OCI-M1 (cell line): ENCODE data around the gene TMEM9B.
"Not testable (repeated sequence)": the region's sequence is repeated elsewhere in the genome, so short reads cannot be mapped to it uniquely, and the experiment has no call there.

Experiments used
- DNase-seq: peaks from one replicate; lab custom pipeline; 2025; lab: John Stamatoyannopoulos, UW

The TMEM9B gene

GRCh38 chr11:8971924-8972316 lies 7.7 kb upstream of the TMEM9B start:
- DNase-seq = peak; percentile 20

- DNase-seq = no peak
Observed at GRCh38 chr11:8971196-8971923, 7.1 kb upstream of the TMEM9B start.

- no peak for DNase-seq
Observed at GRCh38 chr11:8967184-8967583, 2.9 kb upstream of the TMEM9B start.

- DNase-seq = peak; percentile 87
Observed at GRCh38 chr11:8963569-8964323, 496 bp downstream of the TMEM9B start.

- DNase-seq = peak; percentile 65
Observed at GRCh38 chr11:8962841-8963240, 1.4 kb downstream of the TMEM9B start.

GRCh38 chr11:8961401-8961800 lies 2.8 kb downstream of the TMEM9B start:
- DNase-seq = no peak

- peak; percentile 87 for DNase-seq
Observed at GRCh38 chr11:8959546-8960166, 4.6 kb downstream of the TMEM9B start.

GRCh38 chr11:8956860-8957259 lies 7.4 kb downstream of the TMEM9B start:
- DNase-seq = no peak

GRCh38 chr11:8948886-8949285 lies 15.4 kb downstream of the TMEM9B start:
- peak; percentile 84 for DNase-seq

GRCh38 chr11:8947230-8947943 lies 16.9 kb downstream of the TMEM9B start:
- DNase-seq = no peak

GRCh38 chr11:8942518-8943066 lies 21.6 kb downstream of the TMEM9B start, which contains the start of gene ASCL3:
TSS of gene ASCL3 (minus strand) at chr11:8943016. CDS start at chr11:8938161, 4,855 bp downstream.
- DNase-seq = no peak

GRCh38 chr11:8941341-8942103 lies 22.7 kb downstream of the TMEM9B start:
- no peak for DNase-seq

GRCh38 chr11:8937659-8938058 lies 26.6 kb downstream of the TMEM9B start:
- DNase-seq = no peak

GRCh38 chr11:8937159-8937558 lies 27.1 kb downstream of the TMEM9B start:
- DNase-seq = no peak

- DNase-seq = not testable (repeated sequence)
Observed at GRCh38 chr11:8935789-8936188, 28.5 kb downstream of the TMEM9B start.

- no peak for DNase-seq
Observed at GRCh38 chr11:8934742-8935488, 29.3 kb downstream of the TMEM9B start.

- DNase-seq = no peak
Observed at GRCh38 chr11:8933931-8934330, 30.3 kb downstream of the TMEM9B start.

GRCh38 chr11:8932564-8933180 lies 31.6 kb downstream of the TMEM9B start, which contains the start of gene C11orf16:
TSS of gene C11orf16 (minus strand) at chr11:8932947. CDS start at chr11:8932308, 639 bp downstream.
- DNase-seq = no peak

- no peak for DNase-seq
Observed at GRCh38 chr11:8930456-8931175, 33.6 kb downstream of the TMEM9B start.
